GM19043 (cell line): ENCODE results near the gene CFDP1.

Source experiments
- ATAC-seq: cut with Tn5 transposase; IDR thresholded peaks from one replicate; pipeline ENCODE4 v1.9.1; 2021; ENCODE audit warnings: low read depth; ENCODE audit not compliant: unreplicated experiment

CFDP1 gene

DNA sequence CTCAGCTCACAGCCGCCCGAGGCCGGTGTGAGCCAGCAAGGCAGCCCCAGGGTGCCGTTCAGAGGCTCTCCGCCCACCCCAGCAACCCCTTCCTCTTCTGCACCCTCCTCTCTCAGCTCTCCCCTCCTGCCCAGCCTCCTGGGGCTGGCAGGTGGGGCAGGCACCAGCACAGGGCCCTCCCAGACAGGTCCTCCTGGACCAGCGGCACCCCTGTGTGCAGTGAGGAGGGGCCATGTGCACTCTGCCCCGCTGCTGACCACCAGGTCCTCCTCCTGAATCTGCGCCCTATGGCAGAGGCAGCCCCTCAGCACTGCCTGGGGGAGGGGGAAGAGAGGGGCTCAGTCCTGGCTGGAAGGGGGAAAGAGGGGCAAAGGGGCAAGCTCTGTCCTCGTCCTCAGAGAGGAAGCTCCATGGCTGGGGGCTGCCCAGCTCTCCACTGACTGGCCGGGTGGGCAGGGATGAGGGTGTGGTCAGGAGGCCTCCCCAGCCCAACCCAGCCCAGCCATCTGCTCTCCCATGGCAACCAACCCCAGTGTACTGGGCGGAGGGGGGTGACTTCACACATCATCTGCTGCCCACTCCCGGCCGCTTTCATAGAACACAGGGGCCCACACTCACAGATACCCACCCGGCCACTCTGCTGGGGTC, 176.5 kb downstream of the CFDP1 start:
- ATAC-seq = no peak

DNA sequence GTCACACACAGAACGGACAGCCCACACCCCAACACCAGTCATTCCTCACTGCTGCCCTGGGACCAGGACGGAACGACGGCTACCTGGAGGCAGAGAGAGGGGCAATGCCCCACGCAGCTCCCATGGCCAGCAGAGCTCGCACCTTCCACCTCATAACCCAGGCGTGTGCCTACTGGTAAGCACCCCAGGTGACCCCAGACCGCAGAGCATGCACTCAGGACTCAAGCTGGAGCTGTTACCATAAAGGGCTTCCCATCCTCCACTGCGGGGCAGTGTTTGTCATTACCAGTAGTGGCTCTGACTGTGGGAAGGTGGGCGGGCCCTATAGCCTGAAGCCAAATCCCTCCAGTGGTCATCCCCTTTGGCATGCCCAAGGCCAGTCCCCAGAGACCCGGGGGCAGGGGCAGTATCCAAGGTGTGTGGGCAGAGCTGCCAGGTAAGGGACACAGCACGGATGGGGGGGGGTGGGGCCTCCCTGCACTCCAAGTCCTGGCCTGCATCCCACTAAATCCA, 177.2 kb downstream of the CFDP1 start:
- no peak for ATAC-seq

DNA sequence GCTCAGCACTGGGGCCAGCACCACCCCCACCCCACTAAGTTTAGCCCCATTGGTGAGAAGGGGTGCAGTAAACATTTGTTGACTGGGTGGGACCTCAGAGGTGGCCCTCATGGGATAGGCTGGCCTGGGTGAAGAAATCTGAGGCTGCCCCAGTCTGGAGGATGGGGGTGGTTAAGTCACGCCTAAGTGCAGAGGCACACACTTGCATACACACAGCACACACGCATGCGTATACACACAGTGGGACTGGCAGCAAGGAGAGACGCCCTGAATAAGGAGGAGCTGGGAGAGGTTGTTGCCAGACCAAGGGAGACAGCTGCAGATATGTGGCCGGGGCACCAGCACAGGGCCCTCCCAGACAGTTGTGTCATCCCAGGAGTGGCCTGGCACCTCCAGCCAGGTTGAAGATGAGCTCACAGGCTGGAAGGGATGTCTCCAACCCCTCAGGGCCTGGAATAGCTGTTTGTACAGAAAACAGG, 178.9 kb downstream of the CFDP1 start:
- no peak for ATAC-seq

DNA sequence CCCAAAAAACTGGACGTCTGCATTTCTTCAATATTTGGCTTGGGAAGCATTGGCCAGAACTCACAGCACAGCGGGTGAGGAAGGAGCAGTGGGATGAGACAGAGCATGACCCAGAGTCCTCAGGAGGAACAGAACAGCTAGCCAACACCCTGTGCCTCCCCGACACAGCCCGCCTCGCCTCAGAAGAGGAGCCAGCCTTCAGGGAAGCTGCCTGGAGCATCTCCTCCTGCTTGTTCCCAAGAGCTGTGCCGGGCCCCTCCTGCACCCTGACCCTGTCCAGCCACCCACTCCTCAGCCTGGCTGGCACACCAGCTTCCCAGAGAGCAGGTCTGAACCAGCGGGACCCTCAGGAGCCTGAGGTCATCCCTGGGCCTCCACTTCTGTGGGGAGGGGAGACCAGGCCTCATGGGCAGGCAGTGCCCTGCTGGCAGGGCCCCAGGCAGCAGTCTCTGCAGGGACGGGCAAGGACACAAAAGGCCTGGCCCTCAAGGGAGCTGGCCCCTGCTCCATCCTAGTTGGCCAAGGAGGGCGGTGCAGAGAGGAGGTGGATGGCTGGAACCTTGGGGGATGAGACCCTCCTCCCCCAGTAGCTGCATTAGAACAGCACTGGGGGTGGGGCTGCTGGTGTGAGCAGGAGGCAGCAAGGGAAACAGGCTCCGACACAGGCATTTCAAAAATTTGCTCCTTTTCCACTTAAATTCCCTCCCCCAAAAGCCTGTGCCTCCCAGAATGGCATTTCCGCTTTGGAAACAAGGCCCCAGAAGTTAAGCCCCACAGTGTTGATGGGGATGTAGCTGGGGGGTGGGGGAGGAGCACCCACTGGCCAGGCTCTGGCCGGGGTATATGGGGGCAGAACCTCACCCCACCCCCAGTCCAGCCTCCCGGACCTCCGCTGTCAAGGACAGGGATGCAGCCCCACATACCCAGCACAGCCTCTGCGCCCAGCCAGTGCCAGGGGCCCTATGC, 180.1 kb downstream of the CFDP1 start:
- ATAC-seq = no peak

DNA sequence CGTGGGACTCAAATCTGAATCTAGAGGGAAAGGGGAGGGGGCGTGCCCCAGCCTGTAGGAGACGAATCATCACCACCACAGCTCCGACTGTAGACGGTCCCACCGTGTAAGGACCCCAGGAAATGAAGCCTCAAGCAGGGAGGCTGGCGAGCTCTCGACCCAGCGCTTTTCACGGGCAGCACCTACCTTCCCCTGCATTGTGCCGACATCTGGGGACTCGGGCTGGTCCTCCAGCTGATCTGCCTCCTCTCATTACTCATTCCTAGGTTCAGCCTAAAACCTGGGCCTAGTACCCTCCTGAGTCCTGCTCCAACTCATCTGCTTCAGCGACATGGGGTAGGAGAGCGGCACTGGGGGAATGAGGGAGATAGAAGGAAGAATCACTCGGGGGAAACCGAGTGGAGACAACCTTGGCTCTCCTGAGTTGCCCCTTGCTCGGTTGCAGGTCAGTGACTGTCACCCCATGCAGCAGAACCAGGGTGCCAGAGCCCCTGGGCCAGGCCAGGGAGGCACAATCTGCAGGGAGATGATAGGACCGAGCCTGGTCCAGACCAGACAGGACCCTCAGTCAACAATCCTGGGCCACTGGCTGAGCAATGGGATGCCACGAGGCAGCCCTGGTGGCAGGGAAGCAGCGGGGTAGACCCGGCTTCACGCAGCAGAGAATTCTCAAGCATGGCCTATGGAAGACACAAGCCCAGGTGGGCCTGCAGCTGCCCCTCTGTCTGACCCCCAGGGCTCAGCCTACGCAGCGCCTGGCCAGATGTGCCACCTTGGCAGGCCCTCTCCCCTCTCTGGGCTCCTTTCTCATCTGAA, 181.0 kb downstream of the CFDP1 start:
- ATAC-seq = no peak

DNA sequence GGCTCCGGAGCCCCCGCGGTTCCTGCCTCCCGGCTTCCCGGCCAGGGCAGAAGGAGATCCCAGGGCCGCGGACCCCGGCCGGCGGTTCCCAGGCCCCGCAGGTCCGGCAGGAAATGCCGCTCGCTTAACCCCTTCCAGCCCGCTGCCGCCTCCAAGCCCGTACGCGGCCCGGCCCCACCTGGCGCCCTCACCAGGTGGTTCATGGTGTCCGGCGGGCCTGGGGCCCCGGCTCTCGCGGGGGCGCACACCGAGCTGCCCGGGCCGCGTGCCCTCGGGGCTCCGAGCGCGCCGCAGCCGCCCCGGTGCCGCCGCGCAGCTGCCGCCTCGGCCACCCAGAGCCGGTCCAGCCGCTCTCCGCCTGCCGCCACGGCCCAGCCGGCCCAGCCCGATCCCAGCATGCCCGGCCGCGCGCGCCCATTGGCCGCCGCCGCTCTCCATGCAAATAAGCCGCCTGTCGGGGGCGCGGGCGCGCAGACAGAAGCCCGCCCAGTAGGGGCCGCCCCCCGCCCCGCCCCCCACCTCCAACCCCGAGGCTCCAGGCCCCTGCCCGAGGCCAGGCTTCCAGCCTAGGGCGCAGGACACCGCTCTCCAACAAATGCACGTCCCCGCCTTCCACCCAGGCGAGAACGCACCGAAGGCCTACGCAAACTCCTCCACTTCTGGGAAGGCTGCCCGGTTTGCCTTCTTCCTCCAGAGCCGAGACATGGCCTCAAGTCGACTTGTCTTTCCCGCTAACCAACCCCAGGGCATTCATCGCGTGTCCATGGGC, 181.8 kb downstream of the CFDP1 start, which contains the start of gene BCAR1:
BCAR1 (minus strand) TSS at position 345 of the 769 bp plus-strand sequence; CDS start at position 203, 142 bp downstream.
- ATAC-seq = peak; percentile 68

DNA sequence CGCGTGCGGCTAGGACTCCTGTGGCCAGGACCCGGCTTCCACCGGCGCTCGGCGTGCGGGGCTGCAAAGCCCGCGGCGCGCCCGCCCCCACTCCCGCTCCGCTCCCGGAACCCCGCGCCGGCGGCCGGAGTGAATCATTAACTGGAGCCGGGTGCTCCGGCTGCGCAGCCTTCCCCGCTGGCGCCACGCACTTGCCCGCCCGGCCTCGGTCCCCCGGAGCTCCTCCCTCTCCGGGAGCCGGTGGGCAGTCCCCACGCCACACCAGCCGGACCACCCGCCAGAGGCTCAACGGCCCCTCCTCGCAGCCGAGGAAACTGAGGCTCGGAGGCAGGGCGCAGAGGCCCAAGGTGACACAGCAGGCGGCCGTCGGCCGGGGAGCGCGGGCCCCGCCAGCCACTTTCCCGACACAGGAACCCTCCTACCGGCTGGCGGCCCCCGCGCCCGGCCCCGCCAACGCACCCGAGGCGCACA, 182.5 kb downstream of the CFDP1 start:
- ATAC-seq = peak; percentile 43

DNA sequence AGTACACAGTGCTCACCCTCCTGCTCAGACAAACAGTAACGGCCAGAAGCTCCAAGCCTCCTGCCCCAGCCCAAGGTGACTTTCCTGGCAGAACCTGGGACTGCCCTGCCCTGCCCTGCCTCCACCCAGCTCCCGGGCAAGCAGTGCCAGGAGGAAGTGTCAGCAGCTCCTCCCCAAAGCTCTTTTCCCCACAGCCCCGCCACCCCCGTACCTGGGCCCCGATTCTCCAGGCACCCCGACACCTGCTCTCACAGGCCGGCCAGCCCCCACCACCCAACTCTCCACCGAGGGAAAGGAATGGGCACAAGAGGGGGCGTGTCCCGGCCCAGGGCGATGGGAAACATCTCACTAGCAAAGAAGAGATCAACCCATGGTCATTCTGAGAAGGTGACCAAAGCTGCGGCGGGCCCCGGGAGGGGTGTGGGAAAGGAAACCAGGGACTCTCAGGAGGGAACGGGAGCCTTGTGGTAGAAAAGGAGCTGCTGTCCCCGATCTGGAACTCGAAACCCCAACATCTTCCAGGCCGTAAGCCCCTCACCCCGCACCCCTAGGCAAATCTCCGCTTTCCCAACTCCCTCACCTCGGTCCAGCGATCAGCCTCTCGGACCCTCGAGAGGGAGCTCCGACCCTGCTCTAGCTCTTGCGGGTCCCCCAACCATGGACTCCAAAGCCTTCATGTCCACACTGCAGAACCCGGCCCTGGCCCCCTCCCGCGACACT, 183.1 kb downstream of the CFDP1 start:
- ATAC-seq = no peak

DNA sequence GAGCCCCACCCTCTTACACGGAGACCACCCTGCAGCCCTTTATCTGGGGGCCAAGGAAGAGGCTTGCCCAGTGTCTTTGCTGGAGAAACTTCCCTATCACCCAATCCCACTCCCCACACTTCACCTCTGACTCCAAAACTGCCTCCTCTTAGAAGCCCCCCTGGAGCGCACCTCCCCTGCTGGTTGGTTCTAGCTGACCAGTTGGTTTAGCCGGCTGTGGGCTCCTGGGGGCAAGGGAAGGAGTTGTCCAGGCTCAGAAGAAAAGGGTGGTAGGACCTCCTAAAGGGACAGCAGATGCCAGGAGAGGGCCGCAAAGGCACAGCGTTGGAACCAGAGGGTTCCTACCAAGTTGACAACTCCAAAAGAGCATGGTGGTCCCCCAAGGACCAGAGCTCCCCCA, 183.9 kb downstream of the CFDP1 start:
- no peak for ATAC-seq

DNA sequence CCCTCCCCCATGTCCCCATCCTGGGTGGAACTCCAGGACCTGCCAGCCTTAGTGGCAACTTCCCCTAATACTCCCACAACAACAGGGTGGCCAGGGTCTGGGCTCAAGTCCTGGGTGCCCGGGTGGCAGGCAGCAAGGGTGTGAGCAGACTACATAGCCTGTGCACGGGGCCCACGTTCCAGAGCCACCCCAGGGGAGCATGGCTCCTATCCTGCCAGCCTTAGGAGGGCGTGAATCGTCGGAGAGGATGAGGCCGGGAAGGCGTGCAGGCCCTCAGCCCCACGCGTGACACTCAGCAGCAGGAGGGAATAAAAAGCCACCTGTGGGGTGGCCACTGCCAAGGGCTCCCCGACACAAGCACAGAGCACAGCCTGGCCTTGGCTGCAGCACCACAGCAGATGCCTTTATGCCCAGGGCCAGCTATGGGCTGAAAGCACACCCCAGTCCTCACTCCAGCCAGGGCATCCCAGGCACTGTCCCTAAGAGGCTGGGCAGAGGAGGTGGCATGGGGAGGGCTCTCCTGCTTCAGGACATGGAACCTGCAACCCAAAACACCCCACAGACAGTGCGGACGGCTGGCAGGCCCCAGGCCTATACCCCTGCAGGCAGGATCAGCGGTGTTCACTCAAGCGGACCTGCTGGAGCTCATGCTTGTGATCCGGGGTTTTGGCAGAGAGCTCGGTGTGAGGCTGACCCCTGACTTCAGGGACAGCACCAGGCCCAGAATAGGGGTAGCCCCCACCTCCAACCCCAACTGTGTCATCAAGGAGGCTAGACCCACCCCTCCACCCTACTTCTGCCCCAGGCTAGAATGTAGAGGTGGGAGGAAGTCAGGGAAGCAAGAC, 184.5 kb downstream of the CFDP1 start:
- no peak for ATAC-seq

DNA sequence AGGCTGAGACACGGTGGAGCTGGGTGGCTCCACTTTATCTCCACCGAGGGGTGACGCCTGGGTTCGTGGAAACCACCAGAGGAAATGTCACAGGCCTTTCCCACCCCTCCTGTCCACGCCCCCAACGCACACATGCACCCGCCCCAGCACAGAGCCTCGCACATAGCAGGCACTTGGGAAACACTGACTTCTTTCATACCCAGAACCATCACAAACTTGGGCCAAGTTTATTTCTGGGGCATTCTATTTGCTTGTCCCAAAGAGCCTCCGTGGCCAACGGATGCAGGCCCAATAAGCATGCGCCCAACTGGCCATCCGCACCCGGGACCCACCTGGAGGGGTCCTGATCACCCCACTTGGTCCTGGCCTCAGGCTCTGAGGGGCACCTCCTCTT, 185.2 kb downstream of the CFDP1 start:
- no peak for ATAC-seq

DNA sequence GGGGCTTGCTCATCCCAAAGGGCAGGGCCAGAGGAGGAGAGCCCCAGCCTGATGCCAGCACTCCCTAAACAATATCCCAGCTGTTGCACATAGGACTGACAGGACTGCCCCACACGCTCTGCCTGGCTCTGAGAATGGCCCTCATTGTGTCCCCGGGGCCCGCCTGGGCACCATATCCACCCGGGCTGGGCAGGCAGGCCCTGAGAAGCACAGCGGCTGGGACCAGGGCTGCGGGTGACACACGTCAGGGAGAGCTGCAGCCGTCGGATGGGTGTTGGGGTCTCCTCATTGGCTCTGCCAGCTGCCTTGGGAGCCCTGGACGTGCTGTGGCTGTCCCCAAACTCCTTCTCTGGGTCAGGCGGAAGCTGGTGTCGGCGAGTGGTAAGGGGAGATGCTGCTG, 186.1 kb downstream of the CFDP1 start:
- ATAC-seq = no peak

DNA sequence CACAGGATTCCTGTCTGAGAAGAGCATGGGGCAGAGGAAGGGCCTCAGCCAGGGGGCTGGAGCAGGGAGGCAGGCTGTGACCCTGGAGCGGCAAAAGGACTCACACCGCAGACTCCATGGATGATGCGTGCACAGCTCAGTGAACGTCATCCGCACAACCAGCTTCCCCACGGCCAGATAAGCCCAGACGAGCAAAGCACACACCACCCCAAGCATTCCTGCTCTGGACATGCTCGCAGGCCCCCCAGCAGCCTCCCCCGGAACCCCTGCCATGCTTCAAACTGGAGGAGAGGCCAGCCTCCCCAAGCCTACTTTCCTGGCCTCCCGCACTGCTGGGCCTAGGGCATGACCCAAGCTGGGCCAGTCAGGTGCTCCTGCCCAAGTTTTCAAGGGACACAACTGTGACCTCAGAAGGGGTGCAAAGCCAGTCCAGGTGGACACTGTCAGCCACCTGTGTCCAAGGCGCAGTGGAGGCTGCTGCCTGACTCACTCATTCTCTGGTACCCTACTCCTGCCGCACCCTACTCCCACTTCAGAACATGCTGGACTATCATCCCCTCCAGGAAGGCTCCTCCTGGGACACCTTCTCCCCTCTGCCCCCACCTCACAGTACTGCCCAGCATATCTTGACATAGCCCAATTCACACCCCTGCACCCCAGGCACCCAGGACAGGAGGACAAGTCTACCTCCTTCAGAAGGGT, 186.6 kb downstream of the CFDP1 start:
- no peak for ATAC-seq

DNA sequence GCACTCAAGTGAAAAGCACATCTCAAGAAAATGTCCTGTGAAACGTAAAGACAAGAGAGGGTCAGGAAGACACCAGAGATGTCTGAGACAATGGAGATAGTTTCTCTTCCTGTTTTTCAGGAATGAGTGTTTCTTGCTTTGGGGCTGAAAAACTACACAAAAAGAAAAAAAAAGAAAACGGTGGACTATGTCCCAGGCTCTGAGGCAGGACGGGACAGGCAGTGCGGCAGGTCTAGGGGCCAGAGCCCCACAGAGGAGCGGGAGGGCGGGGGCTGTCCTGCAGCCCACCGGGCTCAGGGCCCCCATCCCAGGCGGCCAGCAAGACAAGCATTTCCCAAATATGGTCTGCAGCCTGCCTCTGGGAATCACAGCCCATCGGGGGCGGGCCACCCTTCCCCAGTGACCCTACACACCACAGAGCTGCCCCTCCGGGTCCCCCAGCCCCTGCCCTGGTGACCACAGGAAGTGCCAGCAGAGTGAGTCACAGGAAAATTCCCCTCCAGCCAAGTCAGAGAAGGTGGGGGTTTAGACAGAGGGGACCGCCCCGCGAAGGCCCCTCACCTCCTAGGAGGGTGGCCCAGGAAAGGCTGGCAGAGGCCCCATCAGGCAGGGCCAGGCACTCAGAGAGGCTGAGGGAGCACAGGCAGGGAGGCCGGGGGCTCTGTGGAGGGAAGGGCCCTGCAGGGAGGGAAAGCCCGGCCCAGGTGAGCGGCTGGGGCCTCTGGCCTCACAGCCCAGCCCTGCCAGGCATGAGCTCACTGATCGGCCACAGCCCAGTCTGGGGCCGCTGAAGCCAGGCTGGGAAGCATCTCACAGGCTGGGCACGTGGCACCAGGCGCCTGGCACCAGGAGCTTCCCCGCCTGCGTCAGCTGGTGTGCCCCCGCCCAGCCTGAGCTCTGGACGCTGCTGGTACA, 188.2 kb downstream of the CFDP1 start:
- peak; percentile 42 for ATAC-seq

DNA sequence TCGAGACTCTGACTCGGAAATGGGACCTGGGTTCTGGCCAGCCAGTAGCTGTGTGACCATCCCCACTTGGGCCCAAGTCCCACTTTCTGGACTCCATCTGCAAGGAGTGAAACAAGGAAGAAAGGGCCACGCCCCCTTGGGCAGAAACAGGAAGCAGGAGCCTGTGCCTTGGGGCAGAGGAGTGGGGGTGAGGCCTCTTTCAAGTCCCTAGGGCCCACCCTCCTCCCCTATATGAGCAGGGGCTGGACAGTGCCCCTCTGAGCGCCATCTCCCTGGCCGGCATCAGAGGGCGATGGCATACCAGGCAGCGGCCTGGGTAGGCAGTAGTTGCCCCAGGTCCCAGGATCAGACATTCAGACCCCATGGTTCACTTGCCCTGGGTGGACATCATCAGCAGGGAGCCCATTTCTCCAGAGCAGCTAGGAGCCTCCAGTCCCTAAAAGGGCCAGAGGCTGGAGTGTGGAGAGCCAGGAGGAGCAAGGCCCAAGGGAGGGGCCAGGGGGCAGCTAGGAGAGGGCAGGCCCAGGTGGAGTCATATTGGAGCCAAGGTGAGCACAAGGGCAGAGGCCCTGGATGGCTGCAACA, 189.0 kb downstream of the CFDP1 start:
- ATAC-seq = no peak
